Right lobe of liver (tissue), 4 donors: ENCODE results near the gene ANKRD11.

ENCODE experiments used
- CTCF ChIP-seq, 4 donors: fragments of 200-600 bp in 3 of 4; fragments of 450-650 bp in 1 of 4; IDR thresholded peaks; one replicate each; pipeline versions ENCODE4 v1.5.1 to v1.8.0; 2016 to 2022; ENCODE audit warnings: antibody characterized with exemption in 4 of 4, mild to moderate bottlenecking in 2 of 4
- POLR2A ChIP-seq: fragments of 450-650 bp; IDR thresholded peaks from one replicate; pipeline ENCODE4 v1.6.1; 2017; ENCODE audit warnings: antibody characterized with exemption, mild to moderate bottlenecking
- donor health status: DM: no; HTN: no; CAD: no.
- donor health status: DM: no; HTN: no; CAD: no.
- donor health status: DM: no; HTN: yes; CAD: no.

- TF ChIP-seq POLR2A (no peak), CTCF (IDR thresholded peaks at IDR 0.05) (no peak)
Measured at GRCh38 chr16:89344846-89345611, 145.3 kb downstream of the ANKRD11 start.
